Measurements from ENCODE around the gene CNOT2. TPM values are rescaled to one million over a fixed set of nuclear protein-coding genes. Genes with fewer than 3 reads are reported as not detected.

Gene CNOT2
- total RNA-seq, 1 experiment from 2014 or later, result 82.9 TPM

DNA sequence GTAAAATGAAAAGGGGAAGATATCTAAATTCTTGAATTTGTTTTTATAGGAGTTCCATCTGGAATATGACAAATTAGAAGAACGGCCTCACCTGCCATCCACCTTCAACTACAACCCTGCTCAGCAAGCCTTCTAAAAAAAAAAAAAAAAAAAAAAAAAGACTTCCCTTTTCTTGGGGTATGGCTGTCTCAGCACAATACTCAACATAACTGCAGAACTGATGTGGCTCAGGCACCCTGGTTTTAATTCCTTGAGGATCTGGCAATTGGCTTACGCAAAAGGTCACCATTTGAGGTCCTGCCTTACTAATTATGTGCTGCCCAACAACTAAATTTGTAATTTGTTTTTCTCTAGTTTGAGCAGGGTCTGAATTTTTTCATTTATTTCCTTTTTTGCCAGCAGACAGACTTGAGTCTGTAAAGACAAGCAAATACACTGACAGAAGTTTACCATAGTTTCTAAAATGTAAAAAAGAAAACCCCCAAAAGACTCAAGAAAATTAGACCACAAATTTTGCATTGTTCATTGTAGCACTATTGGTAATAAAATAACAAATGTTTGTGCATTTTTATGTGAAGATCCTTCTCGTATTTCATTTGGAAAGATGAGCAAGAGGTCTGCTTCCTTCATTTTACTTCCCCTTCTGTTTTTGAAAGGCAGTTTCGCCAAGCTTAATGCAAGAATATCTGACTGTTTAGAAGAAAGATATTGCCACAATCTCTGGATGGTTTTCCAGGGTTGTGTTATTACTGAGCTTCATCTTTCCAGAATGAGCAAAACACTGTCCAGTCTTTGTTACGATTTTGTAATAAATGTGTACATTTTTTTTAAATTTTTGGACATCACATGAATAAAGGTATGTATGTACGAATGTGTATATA is 110.8 kb downstream of the CNOT2 start:
- Histone ChIP-seq H3K27ac (ENCODE audit: insufficient read length, low read depth, low read length) (no peak overlapping the region), H3K14ac (ENCODE audit: insufficient read depth, low read length) (no peak overlapping the region), H3K4ac (ENCODE audit: low read depth, low read length) (no peak overlapping the region), H3K27me3 (ENCODE audit: insufficient read depth, low read length) (no peaks in the 10 kb centered on the region), H2AK5ac (ENCODE audit: insufficient read length, low read length) (no peak overlapping the region), H3K23me2 (ENCODE audit: insufficient read length, low read depth, low read length, poor library complexity, severe bottlenecking) (no peaks in the 10 kb centered on the region), H4K5ac (ENCODE audit: insufficient read length, low read depth, low read length) (no peak overlapping the region), H2AFZ (ENCODE audit: low read length) (no peak overlapping the region), H2BK15ac (ENCODE audit: low read depth, low read length) (no peak overlapping the region), H4K8ac (replicated peaks; ENCODE audit: insufficient read length, low read depth, low read length) (no peak overlapping the region), H3K79me1 (ENCODE audit: insufficient read depth, low read depth, low read length, poor library complexity, severe bottlenecking) (no peaks in the 10 kb centered on the region), H3K79me2 (ENCODE audit: insufficient read depth, low read length) (no peaks in the 10 kb centered on the region), H3K18ac (ENCODE audit: insufficient read length, low read depth, low read length) (no peak overlapping the region), H3K9ac (ENCODE audit: extremely low read depth, insufficient read length, low read length) (no peak overlapping the region), H2BK5ac (ENCODE audit: insufficient read length, low read length) (no peak overlapping the region), H3K56ac (ENCODE audit: insufficient read length, low read depth, low read length) (no peak overlapping the region), H2BK120ac (ENCODE audit: low read depth, low read length, poor library complexity, severe bottlenecking) (no peak overlapping the region), H3K23ac (ENCODE audit: insufficient read length, low read depth, low read length) (no peak overlapping the region), H3K4me2 (ENCODE audit: insufficient read depth, insufficient read length, low read length) (no peak overlapping the region), H3K9me3 (ENCODE audit: control insufficient read depth, low read depth, low read length) (no peaks in the 10 kb centered on the region), H2BK20ac (ENCODE audit: low read depth, low read length, poor library complexity, severe bottlenecking) (no peak overlapping the region), H4K91ac (ENCODE audit: insufficient read length, low read depth, low read length) (no peak overlapping the region), H3K4me1 (ENCODE audit: insufficient read depth, low read length) (no peaks in the 10 kb centered on the region), H3T11ph (ENCODE audit: low read length) (no peak overlapping the region), H2BK12ac (ENCODE audit: insufficient read length, low read depth, low read length) (no peak overlapping the region), H4K20me1 (ENCODE audit: control insufficient read depth, insufficient read depth, insufficient read length) (no peaks in the 10 kb centered on the region)
- Mint-ChIP-seq H3K4me1 (no peaks in the 10 kb centered on the region), H3K9me3 (no peaks in the 10 kb centered on the region), H3K27ac (no peak overlapping the region), H3K4me3 (no peak overlapping the region), H3K36me3 (ENCODE audit: insufficient read depth in 1 of 3, low read depth in 3 of 3) (peaks cover 5 to 20% (median 19%) of the 10 kb centered on the region in 3 experiments), H3K27me3 (ENCODE audit: low read depth) (no peaks in the 10 kb centered on the region)
- TF ChIP-seq, protein P1, sequence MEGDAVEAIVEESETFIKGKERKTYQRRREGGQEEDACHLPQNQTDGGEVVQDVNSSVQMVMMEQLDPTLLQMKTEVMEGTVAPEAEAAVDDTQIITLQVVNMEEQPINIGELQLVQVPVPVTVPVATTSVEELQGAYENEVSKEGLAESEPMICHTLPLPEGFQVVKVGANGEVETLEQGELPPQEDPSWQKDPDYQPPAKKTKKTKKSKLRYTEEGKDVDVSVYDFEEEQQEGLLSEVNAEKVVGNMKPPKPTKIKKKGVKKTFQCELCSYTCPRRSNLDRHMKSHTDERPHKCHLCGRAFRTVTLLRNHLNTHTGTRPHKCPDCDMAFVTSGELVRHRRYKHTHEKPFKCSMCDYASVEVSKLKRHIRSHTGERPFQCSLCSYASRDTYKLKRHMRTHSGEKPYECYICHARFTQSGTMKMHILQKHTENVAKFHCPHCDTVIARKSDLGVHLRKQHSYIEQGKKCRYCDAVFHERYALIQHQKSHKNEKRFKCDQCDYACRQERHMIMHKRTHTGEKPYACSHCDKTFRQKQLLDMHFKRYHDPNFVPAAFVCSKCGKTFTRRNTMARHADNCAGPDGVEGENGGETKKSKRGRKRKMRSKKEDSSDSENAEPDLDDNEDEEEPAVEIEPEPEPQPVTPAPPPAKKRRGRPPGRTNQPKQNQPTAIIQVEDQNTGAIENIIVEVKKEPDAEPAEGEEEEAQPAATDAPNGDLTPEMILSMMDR (conservative IDR thresholded peaks at IDR 0.05), result no peak
- WGBS (ENCODE audit: extremely low coverage, insufficient read length, low lambda C conversion rate), result no CpG with 5 or more reads among the region's 6 CpGs
- DNase-seq, result no peak

Data from H9 (cell line).